NCI-H2196 (cell line): Measurements from ENCODE around the gene R3HDM1.
A peak's percentile ranks its signal among the peaks of the same experiment; 100 is the strongest.
"Not testable (repeated sequence)": the region's sequence is repeated elsewhere in the genome, so short reads cannot be mapped to it uniquely, and the experiment has no call there.

Source experiments
- DNase-seq: peaks from one replicate; lab custom pipeline; 2025; ENCODE audit not compliant: unreplicated experiment; lab: John Stamatoyannopoulos, UW

The R3HDM1 gene

GRCh38 chr2:135638825-135639224 is 107.5 kb downstream of the R3HDM1 start:
- no peak for DNase-seq

GRCh38 chr2:135641156-135642068 is 110.1 kb downstream of the R3HDM1 start:
- no peak for DNase-seq

- no peak for DNase-seq
Observed at GRCh38 chr2:135647836-135648579, 116.7 kb downstream of the R3HDM1 start.

GRCh38 chr2:135650721-135651120 is 119.4 kb downstream of the R3HDM1 start:
- DNase-seq = no peak

GRCh38 chr2:135651717-135652116 is 120.4 kb downstream of the R3HDM1 start:
- DNase-seq = no peak

GRCh38 chr2:135654239-135654638 is 123.0 kb downstream of the R3HDM1 start:
- not testable (repeated sequence) for DNase-seq

GRCh38 chr2:135657806-135658582 is 126.7 kb downstream of the R3HDM1 start:
- no peak for DNase-seq

GRCh38 chr2:135662088-135662487 is 130.8 kb downstream of the R3HDM1 start:
- no peak for DNase-seq

- DNase-seq = no peak
Observed at GRCh38 chr2:135663148-135663700, 131.9 kb downstream of the R3HDM1 start.

- peak; percentile 1 for DNase-seq
Observed at GRCh38 chr2:135664623-135665068, 133.4 kb downstream of the R3HDM1 start.

- DNase-seq = no peak
Observed at GRCh38 chr2:135667045-135667444, 135.8 kb downstream of the R3HDM1 start.

- DNase-seq = no peak
Observed at GRCh38 chr2:135674453-135674852, 143.2 kb downstream of the R3HDM1 start.

- no peak for DNase-seq
Observed at GRCh38 chr2:135676031-135676430, 144.7 kb downstream of the R3HDM1 start.

GRCh38 chr2:135679125-135679524 is 147.8 kb downstream of the R3HDM1 start:
- no peak for DNase-seq

GRCh38 chr2:135685361-135685760 is 154.1 kb downstream of the R3HDM1 start:
- DNase-seq = no peak

- DNase-seq = no peak
Observed at GRCh38 chr2:135688978-135689377, 157.7 kb downstream of the R3HDM1 start.

- no peak for DNase-seq
Observed at GRCh38 chr2:135689679-135690078, 158.4 kb downstream of the R3HDM1 start.

- peak; percentile 8 for DNase-seq
Observed at GRCh38 chr2:135694711-135695110, 163.4 kb downstream of the R3HDM1 start.

- DNase-seq = no peak
Observed at GRCh38 chr2:135698838-135699237, 167.6 kb downstream of the R3HDM1 start.

- no peak for DNase-seq
Observed at GRCh38 chr2:135701442-135701841, 170.2 kb downstream of the R3HDM1 start.

GRCh38 chr2:135703300-135703699 is 172.0 kb downstream of the R3HDM1 start:
- DNase-seq = no peak
